HCT116 (cell line): ENCODE results near the gene ARMC3. TPM values are rescaled to one million over a fixed set of nuclear protein-coding genes. Genes with fewer than 3 reads are reported as not detected.
"Not testable (repeated sequence)": the region's sequence is repeated elsewhere in the genome, so short reads cannot be mapped to it uniquely, and the experiment has no call there.

Experiments used
- ATAC-seq: fragments of 200-7000 bp; cut with Tn5 transposase; 2 replicates; pipeline ENCODE4 v1.9.1; 2020; ENCODE audit warnings: mild to moderate bottlenecking, moderate library complexity
- BruUV-seq: library from RNA; stranded (reverse); fragments of 400-500 nt; replicated peaks from 2 replicates; lab custom pipeline; 2021; lab: Mats Ljungman, UMichigan
- CTCF ChIA-PET: fragments of 300-600 bp; sonication (Branson Sonifier 250); formaldehyde crosslinking; loops from one replicate; lab custom pipeline; 2021; ENCODE audit warnings: antibody characterized with exemption; lab: Charles Lee
- POLR2A ChIA-PET: fragments of 300-600, 350-600 bp; sonication (Branson Sonifier 250); formaldehyde crosslinking; loops from one replicate; lab custom pipeline; 2021; ENCODE audit warnings: antibody characterized with exemption; lab: Charles Lee
- RAD21 ChIA-PET, 2 experiments: fragments of 300-600 bp; sonication (Branson Sonifier 250); formaldehyde crosslinking; loops; one replicate each; lab custom pipeline; 2023; ENCODE audit warnings: low total read pairs in 2 of 2; ENCODE audit not compliant: uncharacterized antibody in 2 of 2, unreplicated experiment in 2 of 2, low non-redundant PET in 1 of 2; lab: Charles Lee
- DNase-seq: peaks from one replicate; pipeline ENCODE4 v3.0.0-alpha.2; 2010; ENCODE audit warnings: low read depth, low spot score
- H2AFZ ChIP-seq: fragments of 200-600 bp; shearing (Covaris generic), sonication (generic); 2 replicates; pipeline ENCODE4 v1.6.1; 2017; ENCODE audit warnings: low read depth, mixed run types, mixed read lengths, antibody characterized with exemption, low read length; ENCODE audit not compliant: poor library complexity, severe bottlenecking
- H3K27ac ChIP-seq: 2 replicates; pipeline ENCODE4 v1.5.1; 2012; ENCODE audit warnings: low read depth, low read length
- H3K27me3 ChIP-seq: fragments of 200-600 bp; sonication (generic); 2 replicates; pipeline ENCODE4 v1.6.1; 2016; ENCODE audit warnings: mixed run types, low read length, mixed read lengths; ENCODE audit not compliant: insufficient read depth
- H3K36me3 ChIP-seq, 2 experiments: fragments of 200-500 bp in 1 of 2; fragments of 200-600 bp in 1 of 2; sonication (Bioruptor generic) in 1 of 2; sonication (generic) in 1 of 2; 2 replicates each; pipeline versions ENCODE4 v1.5.1 to v1.6.1; 2014 to 2016; ENCODE audit warnings: low read length in 2 of 2, inconsistent platforms in 1 of 2, mixed read lengths in 1 of 2, mixed run types in 1 of 2; ENCODE audit not compliant: insufficient read depth in 2 of 2, control insufficient read depth in 1 of 2
- H3K4me1 ChIP-seq, 2 experiments: fragments of 200-600 bp in 1 of 2; sonication (generic) in 1 of 2; 2 replicates each; pipeline versions ENCODE4 v1.5.1 to v1.6.1; 2012 to 2017; ENCODE audit warnings: low read length in 2 of 2, inconsistent platforms in 1 of 2, mild to moderate bottlenecking in 1 of 2, mixed read lengths in 1 of 2, mixed run types in 1 of 2, moderate library complexity in 1 of 2; ENCODE audit not compliant: insufficient read depth in 2 of 2, control insufficient read depth in 1 of 2
- H3K4me2 ChIP-seq: fragments of 200-600 bp; sonication (generic); 2 replicates; pipeline ENCODE4 v1.6.1; 2017; ENCODE audit warnings: mixed run types, low read length, mixed read lengths
- H3K4me3 ChIP-seq, 2 experiments: fragments of 200-600 bp in 1 of 2; sonication (generic) in 1 of 2; replicated peaks in 1 of 2; 2 replicates each; pipeline ENCODE4 v1.5.1; 2011 to 2016; ENCODE audit warnings: low read length in 2 of 2, control low read depth in 1 of 2, low read depth in 1 of 2, mild to moderate bottlenecking in 1 of 2, mixed read lengths in 1 of 2, mixed run types in 1 of 2
- H3K79me2 ChIP-seq: fragments of 200-600 bp; sonication (generic); 2 replicates; pipeline ENCODE4 v1.6.1; 2017; ENCODE audit warnings: mild to moderate bottlenecking, mixed run types, low read length, moderate library complexity, mixed read lengths; ENCODE audit not compliant: insufficient read depth
- H3K9ac ChIP-seq: fragments of 200-600 bp; sonication (generic); 2 replicates; pipeline ENCODE4 v1.6.1; 2016; ENCODE audit warnings: low read length, mixed read lengths
- H3K9me2 ChIP-seq: fragments of 200-600 bp; sonication (generic), shearing (Covaris generic); 2 replicates; pipeline ENCODE4 v1.6.1; 2017; ENCODE audit warnings: mixed run types, mild to moderate bottlenecking, moderate library complexity; ENCODE audit not compliant: insufficient read depth
- H3K9me3 ChIP-seq, 2 experiments: fragments of 200-500 bp in 1 of 2; fragments of 200-600 bp in 1 of 2; sonication (Bioruptor generic) in 1 of 2; sonication (generic) in 1 of 2; 2 replicates each; pipeline ENCODE4 v1.6.1; 2014 to 2017; ENCODE audit warnings: low read length in 2 of 2, mixed read lengths in 2 of 2, inconsistent platforms in 1 of 2, low read depth in 1 of 2, mild to moderate bottlenecking in 1 of 2, mixed run types in 1 of 2, moderate library complexity in 1 of 2; ENCODE audit not compliant: control insufficient read depth in 1 of 2, insufficient read depth in 1 of 2
- H4K20me1 ChIP-seq: fragments of 200-600 bp; sonication (generic), shearing (Covaris generic); 2 replicates; pipeline ENCODE4 v1.6.1; 2017; ENCODE audit warnings: mixed run types, mild to moderate bottlenecking, moderate library complexity; ENCODE audit not compliant: insufficient read depth
- ATF3 ChIP-seq: IDR thresholded peaks from 2 replicates; pipeline ENCODE4 v1.6.1; 2012
- CTCF ChIP-seq, 3 experiments: fragments of 200-600 bp in 1 of 3; sonication (generic) in 1 of 3; IDR thresholded peaks in 2 of 3; conservative IDR thresholded peaks in 1 of 3; 2 replicates each; pipeline ENCODE4 v1.5.1; 2012 to 2017; ENCODE audit warnings: low read depth in 2 of 3, low read length in 2 of 3, antibody characterized with exemption in 1 of 3, borderline replicate concordance in 1 of 3, control low read depth in 1 of 3, mild to moderate bottlenecking in 1 of 3, mixed read lengths in 1 of 3, mixed run types in 1 of 3, moderate library complexity in 1 of 3; ENCODE audit not compliant: insufficient read depth in 1 of 3
- EZH2 ChIP-seq: fragments of 200-600 bp; sonication (generic); IDR thresholded peaks from 2 replicates; pipeline ENCODE4 v1.6.1; 2017; ENCODE audit warnings: antibody characterized with exemption, mixed run types
- EZH2phosphoT487 ChIP-seq: fragments of 200-600 bp; IDR thresholded peaks from 2 replicates; pipeline ENCODE4 v1.6.1; 2018; ENCODE audit warnings: antibody characterized with exemption, borderline replicate concordance
- FOSL1 ChIP-seq: IDR thresholded peaks from 2 replicates; pipeline ENCODE4 v1.6.1; 2012; ENCODE audit warnings: low read depth
- MAX ChIP-seq: IDR thresholded peaks from 2 replicates; pipeline ENCODE4 v1.6.1; 2012
- POLR2AphosphoS5 ChIP-seq: IDR thresholded peaks from 2 replicates; pipeline ENCODE4 v1.6.1; 2011; ENCODE audit warnings: mild to moderate bottlenecking, low read depth, low read length, moderate library complexity
- RAD21 ChIP-seq: IDR thresholded peaks from 2 replicates; pipeline ENCODE4 v1.6.1; 2012; ENCODE audit warnings: low read depth, mild to moderate bottlenecking
- SP1 ChIP-seq: IDR thresholded peaks from 2 replicates; pipeline ENCODE4 v1.6.1; 2012; ENCODE audit warnings: low read depth
- SRF ChIP-seq: IDR thresholded peaks from 2 replicates; pipeline ENCODE4 v1.6.1; 2012; ENCODE audit warnings: low read depth
- ZFX ChIP-seq: fragments of 450-650 bp; IDR thresholded peaks from 2 replicates; pipeline ENCODE4 v1.6.1; 2017
- ZNF274 ChIP-seq: fragments of 200-500 bp; sonication (Bioruptor generic); IDR thresholded peaks from 2 replicates; pipeline ENCODE4 v1.6.1; 2014; ENCODE audit warnings: mild to moderate bottlenecking, low read depth, low read length, inconsistent platforms
- intact Hi-C: fragments of 100-400 bp; cut with micrococcal nuclease; formaldehyde crosslinking; loops from 2 replicates; pipeline ENCODE4 v1.10.0; 2022
- total RNA-seq: library from RNA; stranded (reverse); gene quantifications from one replicate; pipeline ENCODE4 v1.2.1, GENCODE V29; 2021; ENCODE audit not compliant: unreplicated experiment

The ARMC3 gene
- total RNA-seq, 1 experiment from 2014 or later, result 2.6 TPM

- CTCF ChIA-PET, result no interaction called here
- no peaks in the 10 kb centered on the region for H3K27me3 ChIP-seq
- no peak for ATAC-seq
- H3K4me1 ChIP-seq, result peaks cover 0 to 3% of the 10 kb centered on the region in 2 experiments; a peak in 2 of 4 replicates
- no peak overlapping the region for H3K4me3 ChIP-seq
- POLR2A ChIA-PET, result no interaction called here
- no peak for DNase-seq
- no peak overlapping the region for H2AFZ ChIP-seq
- RAD21 ChIA-PET, result no interaction called here
- no peaks in the 10 kb centered on the region for H3K9me2 ChIP-seq
- BruUV-seq, result no TSS peak
- no peaks in the 10 kb centered on the region for H3K36me3 ChIP-seq
- no peaks in the 10 kb centered on the region for H3K79me2 ChIP-seq
- H3K9me3 ChIP-seq, result no peaks in the 10 kb centered on the region
- H3K4me2 ChIP-seq, result no peak overlapping the region
- H3K9ac ChIP-seq, result no peak overlapping the region
- no peaks in the 10 kb centered on the region for H4K20me1 ChIP-seq
- no peak overlapping the region for H3K27ac ChIP-seq
- intact Hi-C loops, result no loop called here
- TF ChIP-seq SRF, result no peak
Observed at GRCh38 chr10:23070913-23071218, 143.0 kb downstream of the ARMC3 start.

DNA sequence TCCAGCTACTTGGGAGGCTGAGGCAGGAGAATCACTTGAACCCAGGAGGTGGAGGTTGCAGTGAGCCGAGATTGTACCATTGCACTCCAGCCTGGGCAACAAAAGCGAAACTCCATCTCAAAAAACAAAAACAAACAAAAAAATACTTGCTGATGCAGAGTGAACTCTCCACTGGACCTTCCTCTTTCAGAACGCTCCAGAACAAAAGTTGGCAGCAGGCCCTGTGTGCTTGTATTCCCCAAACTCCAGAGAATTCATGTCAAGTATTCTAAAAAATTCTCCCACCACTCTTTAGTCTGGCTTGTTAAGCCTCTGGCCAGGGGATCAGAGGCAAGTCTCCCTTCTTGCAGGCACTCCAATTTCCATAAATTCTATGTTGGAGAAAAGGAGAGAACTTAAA lies 144.7 kb downstream of the ARMC3 start:
- H4K20me1 ChIP-seq, H3K27ac ChIP-seq, ATAC-seq, intact Hi-C loops, H3K9me3 ChIP-seq, H3K9ac ChIP-seq, H3K9me2 ChIP-seq, POLR2A ChIA-PET, RAD21 ChIA-PET, DNase-seq, H3K79me2 ChIP-seq, BruUV-seq, H2AFZ ChIP-seq, H3K4me3 ChIP-seq, CTCF ChIA-PET, H3K4me1 ChIP-seq, H3K4me2 ChIP-seq, H3K36me3 ChIP-seq, H3K27me3 ChIP-seq: not testable (repeated sequence)

- H3K36me3 ChIP-seq, result no peaks in the 10 kb centered on the region
- H3K27ac ChIP-seq, result no peak overlapping the region
- no peak overlapping the region for H2AFZ ChIP-seq
- H3K9me3 ChIP-seq, result no peaks in the 10 kb centered on the region
- ChIA-PET RAD21 (no interaction called here), POLR2A (no interaction called here), CTCF (no interaction called here)
- no TSS peak for BruUV-seq
- no peaks in the 10 kb centered on the region for H3K9me2 ChIP-seq
- ATAC-seq, result no peak
- H3K79me2 ChIP-seq, result no peaks in the 10 kb centered on the region
- no peaks in the 10 kb centered on the region for H4K20me1 ChIP-seq
- H3K4me1 ChIP-seq, result no peaks in the 10 kb centered on the region
- no peak overlapping the region for H3K9ac ChIP-seq
- no peak overlapping the region for H3K4me3 ChIP-seq
- DNase-seq, result no peak
- H3K4me2 ChIP-seq, result no peak overlapping the region
- intact Hi-C loops, result no loop called here
- H3K27me3 ChIP-seq, result no peaks in the 10 kb centered on the region
- TF ChIP-seq ZNF274, result no peak
- TF ChIP-seq ZFX, result no peak
- TF ChIP-seq POLR2AphosphoS5, result no peak
- no peak for TF ChIP-seq EZH2phosphoT487
- no peak for TF ChIP-seq SP1
- no peak for TF ChIP-seq FOSL1
- no peak for TF ChIP-seq EZH2
- no peak for TF ChIP-seq MAX
- TF ChIP-seq RAD21, result no peak
- no peak for TF ChIP-seq ATF3
- TF ChIP-seq CTCF (IDR thresholded peaks at IDR 0.05 in 2 of 3, conservative IDR thresholded peaks at IDR 0.05 in 1 of 3; ENCODE audit: borderline replicate concordance in 1 of 3, insufficient read depth in 1 of 3, low read depth in 2 of 3, low read length in 2 of 3), result no peak
Observed at GRCh38 chr10:23073527-23073926, 145.7 kb downstream of the ARMC3 start.
